ENCODE measurements around the gene TTR. TPM values are rescaled to one million over a fixed set of nuclear protein-coding genes. Genes with fewer than 3 reads are reported as not detected.

Gene TTR
- total RNA-seq, 4 donors from 2014 or later, result 0.33 to 1.2 TPM; not detected in 2

GRCh38 chr18:31566576-31567306 is 24.9 kb upstream of the TTR start:
- no peak for DNase-seq (ENCODE audit: extremely low spot score)
- TF ChIP-seq POLR2AphosphoS5 (IDR thresholded peaks at IDR 0.05) (no peak), EP300 (IDR thresholded peaks at IDR 0.05) (no peak), POLR2A (IDR thresholded peaks at IDR 0.05; ENCODE audit: low read depth) (no peak), CTCF (IDR thresholded peaks at IDR 0.05) (no peak)
- WGBS, result 69% methylated on average over 4 of the region's 4 CpGs
- H3K36me3 ChIP-seq, result no peaks in the 10 kb centered on the region
- intact Hi-C loops (cut with DNase I), result no loop called here
- no peaks in the 10 kb centered on the region for H3K4me1 ChIP-seq
- no peaks in the 10 kb centered on the region for H3K27me3 ChIP-seq
- H3K9me3 ChIP-seq, result no peaks in the 10 kb centered on the region
- no peak overlapping the region for H3K27ac ChIP-seq (replicated peaks in 1 of 4)
- no peak overlapping the region for H3K4me3 ChIP-seq

GRCh38 chr18:31572368-31572767 is 19.3 kb upstream of the TTR start:
- Histone ChIP-seq H3K36me3 (no peaks in the 10 kb centered on the region), H3K4me1 (no peaks in the 10 kb centered on the region), H3K27me3 (no peaks in the 10 kb centered on the region), H3K4me3 (no peak overlapping the region), H3K27ac (replicated peaks in 1 of 4) (no peak overlapping the region), H3K9me3 (no peaks in the 10 kb centered on the region)
- intact Hi-C loops (cut with DNase I), result no loop called here
- no peak for DNase-seq (ENCODE audit: extremely low spot score)
- TF ChIP-seq POLR2A (IDR thresholded peaks at IDR 0.05; ENCODE audit: low read depth), result no peak
- WGBS, result 85% methylated on average over 9 of the region's 9 CpGs

- 97% methylated on average over 3 of the region's 3 CpGs for WGBS
- no peak for DNase-seq (ENCODE audit: extremely low spot score)
- no peak overlapping the region for H3K27ac ChIP-seq (replicated peaks in 1 of 4)
- H3K36me3 ChIP-seq, result no peaks in the 10 kb centered on the region
- intact Hi-C loops (cut with DNase I), result no loop called here
- no peaks in the 10 kb centered on the region for H3K4me1 ChIP-seq
- no peaks in the 10 kb centered on the region for H3K27me3 ChIP-seq
- H3K9me3 ChIP-seq, result no peaks in the 10 kb centered on the region
- TF ChIP-seq EP300 (IDR thresholded peaks at IDR 0.05) (no peak), POLR2A (IDR thresholded peaks at IDR 0.05; ENCODE audit: low read depth) (no peak), POLR2AphosphoS5 (IDR thresholded peaks at IDR 0.05) (no peak), CTCF (IDR thresholded peaks at IDR 0.05) (no peak)
- no peak overlapping the region for H3K4me3 ChIP-seq
Measured at GRCh38 chr18:31573051-31573450, 18.6 kb upstream of the TTR start.

- Histone ChIP-seq H3K36me3 (no peaks in the 10 kb centered on the region), H3K27ac (replicated peaks in 1 of 4) (no peak overlapping the region), H3K27me3 (no peaks in the 10 kb centered on the region), H3K9me3 (no peaks in the 10 kb centered on the region), H3K4me1 (no peaks in the 10 kb centered on the region), H3K4me3 (no peak overlapping the region)
- WGBS, result 48% methylated on average over 1 of the region's 1 CpG
- no peak for DNase-seq (ENCODE audit: extremely low spot score)
- no peak for TF ChIP-seq CTCF (IDR thresholded peaks at IDR 0.05)
- TF ChIP-seq POLR2A (IDR thresholded peaks at IDR 0.05; ENCODE audit: low read depth), result no peak
- TF ChIP-seq POLR2AphosphoS5 (IDR thresholded peaks at IDR 0.05), result no peak
- no peak for TF ChIP-seq EP300 (IDR thresholded peaks at IDR 0.05)
- intact Hi-C loops (cut with DNase I), result no loop called here
Measured at GRCh38 chr18:31574359-31574758, 17.3 kb upstream of the TTR start.

GRCh38 chr18:31575515-31576257 is 16.0 kb upstream of the TTR start:
- TF ChIP-seq CTCF (IDR thresholded peaks at IDR 0.05), result no peak
- intact Hi-C loops (cut with DNase I), result no loop called here
- no peaks in the 10 kb centered on the region for H3K27me3 ChIP-seq
- 74% methylated on average over 3 of the region's 3 CpGs for WGBS
- no peak overlapping the region for H3K27ac ChIP-seq (replicated peaks in 1 of 4)
- H3K36me3 ChIP-seq, result no peaks in the 10 kb centered on the region
- no peaks in the 10 kb centered on the region for H3K9me3 ChIP-seq
- DNase-seq (ENCODE audit: extremely low spot score), result no peak
- no peak overlapping the region for H3K4me3 ChIP-seq
- no peaks in the 10 kb centered on the region for H3K4me1 ChIP-seq
